OCI-LY1 (cell line): ENCODE results near the gene PRKCI.

Experiments
- H2AFZ ChIP-seq: fragments of 200-600 bp; sonication (generic), shearing (Covaris generic); 2 replicates; pipeline ENCODE4 v1.6.0; 2014; ENCODE audit warnings: antibody characterized with exemption, mild to moderate bottlenecking, low read length
- H3F3A ChIP-seq: fragments of 200-600 bp; sonication (generic), shearing (Covaris generic); 2 replicates; pipeline ENCODE4 v1.6.0; 2014; ENCODE audit warnings: mild to moderate bottlenecking, antibody characterized with exemption, low read length, moderate library complexity; ENCODE audit not compliant: insufficient read depth
- H3K27ac ChIP-seq: fragments of 200-600 bp; sonication (generic); 2 replicates; pipeline ENCODE4 v1.5.1; 2014; ENCODE audit warnings: low read length, mixed run types, mild to moderate bottlenecking, low read depth; ENCODE audit not compliant: poor library complexity, severe bottlenecking
- H3K27me3 ChIP-seq: fragments of 200-600 bp; sonication (generic); 2 replicates; pipeline ENCODE4 v1.6.0; 2014; ENCODE audit warnings: antibody characterized with exemption, mild to moderate bottlenecking, low read length, moderate library complexity; ENCODE audit not compliant: insufficient read depth
- H3K36me3 ChIP-seq: fragments of 200-600 bp; sonication (generic); 2 replicates; pipeline ENCODE4 v1.6.1; 2014; ENCODE audit warnings: mild to moderate bottlenecking, antibody characterized with exemption, low read length, moderate library complexity, mixed read lengths; ENCODE audit not compliant: insufficient read depth
- H3K4me1 ChIP-seq: fragments of 200-600 bp; sonication (generic); 2 replicates; pipeline ENCODE4 v1.5.1; 2014; ENCODE audit warnings: mild to moderate bottlenecking, low read length, moderate library complexity; ENCODE audit not compliant: insufficient read depth, severe bottlenecking
- H3K4me2 ChIP-seq: fragments of 200-600 bp; sonication (generic), shearing (Covaris generic); 2 replicates; pipeline ENCODE4 v1.6.1; 2014; ENCODE audit warnings: low read length
- H3K4me3 ChIP-seq: fragments of 200-600 bp; sonication (generic); 2 replicates; pipeline ENCODE4 v1.5.1; 2014; ENCODE audit warnings: low read length, low read depth, mild to moderate bottlenecking, mixed read lengths; ENCODE audit not compliant: poor library complexity, severe bottlenecking
- H3K79me2 ChIP-seq: fragments of 200-600 bp; shearing (Covaris generic); 2 replicates; pipeline ENCODE4 v1.6.1; 2016; ENCODE audit warnings: mixed run types, low read length, mixed read lengths; ENCODE audit not compliant: insufficient read depth
- H3K9ac ChIP-seq: fragments of 200-600 bp; sonication (generic), shearing (Covaris generic); 2 replicates; pipeline ENCODE4 v1.6.1; 2014; ENCODE audit warnings: mild to moderate bottlenecking, low read length, mixed read lengths
- H3K9me2 ChIP-seq: fragments of 200-600 bp; sonication (generic), shearing (Covaris generic); 2 replicates; pipeline ENCODE4 v1.6.1; 2014; ENCODE audit warnings: low read depth, mild to moderate bottlenecking, low read length, mixed read lengths
- H3K9me3 ChIP-seq: fragments of 200-600 bp; shearing (Covaris generic); 2 replicates; pipeline ENCODE4 v1.6.1; 2014; ENCODE audit warnings: low read length, mixed read lengths
- H4K20me1 ChIP-seq: fragments of 200-600 bp; sonication (generic), shearing (Covaris generic); 2 replicates; pipeline ENCODE4 v1.6.0; 2016; ENCODE audit warnings: mild to moderate bottlenecking, low read length; ENCODE audit not compliant: insufficient read depth
- EZH2 ChIP-seq: fragments of 200-600 bp; sonication (generic), shearing (Covaris generic); IDR thresholded peaks from 2 replicates; pipeline ENCODE4 v1.8.0; 2017; ENCODE audit warnings: borderline replicate concordance, mixed run types, mild to moderate bottlenecking, antibody characterized with exemption, low read length, moderate library complexity, mixed read lengths
- TF ChIP-seq, protein P1 (sequence below): fragments of 200-600 bp; sonication (generic), shearing (Covaris generic); IDR thresholded peaks from 2 replicates; pipeline ENCODE4 v1.5.1; 2017; ENCODE audit warnings: mild to moderate bottlenecking, antibody characterized with exemption, low read length, moderate library complexity, mixed read lengths

PRKCI gene

DNA sequence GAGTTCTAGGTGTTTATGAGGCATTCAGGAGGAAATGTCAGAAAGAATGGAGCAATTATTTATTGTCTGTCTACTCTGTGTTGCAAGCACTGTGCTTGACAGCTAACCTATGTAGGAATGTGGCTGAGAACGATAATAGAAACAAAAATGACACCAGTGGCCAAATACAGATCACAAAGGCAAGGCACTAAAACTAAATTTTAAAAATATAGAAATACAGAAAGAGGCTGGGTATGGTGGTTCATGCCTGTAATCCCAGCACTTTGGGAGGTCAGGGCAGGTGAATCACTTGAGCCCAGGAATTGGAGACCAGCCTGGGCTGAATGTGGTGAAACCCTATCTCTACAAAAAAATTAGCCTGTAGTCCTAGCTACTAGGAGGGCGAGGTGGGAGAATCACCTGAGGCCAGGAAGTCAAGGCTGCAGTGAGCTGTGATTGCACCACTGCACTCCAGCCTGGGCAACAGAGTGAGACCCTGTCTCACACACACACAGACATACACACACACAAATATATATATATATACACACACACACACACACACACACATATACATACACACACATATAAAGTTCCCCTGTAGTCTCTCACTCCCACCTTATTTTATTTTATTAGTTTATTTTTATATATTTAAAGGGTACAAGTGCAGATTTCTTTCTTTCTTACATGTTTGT is 6.0 kb downstream of the PRKCI start:
- no peaks in the 10 kb centered on the region for H3K27me3 ChIP-seq
- no peak overlapping the region for H3K27ac ChIP-seq
- H2AFZ ChIP-seq: no peak overlapping the region
- peaks cover 25% of the 10 kb centered on the region for H3K4me1 ChIP-seq
- no peaks in the 10 kb centered on the region for H3K9me2 ChIP-seq
- no peak overlapping the region for H3K9ac ChIP-seq
- TF ChIP-seq EZH2: no peak
- TF ChIP-seq, protein P1, sequence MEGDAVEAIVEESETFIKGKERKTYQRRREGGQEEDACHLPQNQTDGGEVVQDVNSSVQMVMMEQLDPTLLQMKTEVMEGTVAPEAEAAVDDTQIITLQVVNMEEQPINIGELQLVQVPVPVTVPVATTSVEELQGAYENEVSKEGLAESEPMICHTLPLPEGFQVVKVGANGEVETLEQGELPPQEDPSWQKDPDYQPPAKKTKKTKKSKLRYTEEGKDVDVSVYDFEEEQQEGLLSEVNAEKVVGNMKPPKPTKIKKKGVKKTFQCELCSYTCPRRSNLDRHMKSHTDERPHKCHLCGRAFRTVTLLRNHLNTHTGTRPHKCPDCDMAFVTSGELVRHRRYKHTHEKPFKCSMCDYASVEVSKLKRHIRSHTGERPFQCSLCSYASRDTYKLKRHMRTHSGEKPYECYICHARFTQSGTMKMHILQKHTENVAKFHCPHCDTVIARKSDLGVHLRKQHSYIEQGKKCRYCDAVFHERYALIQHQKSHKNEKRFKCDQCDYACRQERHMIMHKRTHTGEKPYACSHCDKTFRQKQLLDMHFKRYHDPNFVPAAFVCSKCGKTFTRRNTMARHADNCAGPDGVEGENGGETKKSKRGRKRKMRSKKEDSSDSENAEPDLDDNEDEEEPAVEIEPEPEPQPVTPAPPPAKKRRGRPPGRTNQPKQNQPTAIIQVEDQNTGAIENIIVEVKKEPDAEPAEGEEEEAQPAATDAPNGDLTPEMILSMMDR: no peak
- no peaks in the 10 kb centered on the region for H3K9me3 ChIP-seq
- no peaks in the 10 kb centered on the region for H4K20me1 ChIP-seq
- H3K4me2 ChIP-seq: no peak overlapping the region
- H3K4me3 ChIP-seq: no peak overlapping the region
- peaks cover 9% of the 10 kb centered on the region; the same call in 1 of the 2 replicates for H3K79me2 ChIP-seq
- H3K36me3 ChIP-seq: no peaks in the 10 kb centered on the region
- no peaks in the 10 kb centered on the region for H3F3A ChIP-seq

DNA sequence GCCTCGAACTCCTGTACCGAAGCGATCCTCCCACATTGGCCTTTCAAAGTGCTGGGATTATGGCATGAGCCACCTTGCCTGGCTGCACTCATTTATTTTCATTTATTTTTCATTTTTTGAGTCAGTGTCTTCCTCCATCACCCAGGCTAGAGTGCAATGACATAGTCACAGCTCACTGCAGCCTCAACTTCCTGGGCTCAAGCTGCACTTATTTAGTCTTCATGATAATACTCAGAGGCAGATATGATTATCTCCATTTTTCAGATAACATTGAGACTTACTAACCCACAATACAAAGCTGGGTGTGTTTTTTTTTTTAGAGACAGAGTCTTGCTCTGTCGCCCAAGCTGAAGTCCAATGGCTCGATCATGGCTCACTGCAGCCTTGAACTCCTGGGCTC is 10.0 kb downstream of the PRKCI start:
- H3K9me2 ChIP-seq: no peaks in the 10 kb centered on the region
- H3K4me2 ChIP-seq: peak overlapping the region; percentile 41; the same call in 1 of the 2 replicates
- no peaks in the 10 kb centered on the region for H4K20me1 ChIP-seq
- no peak overlapping the region for H3K4me3 ChIP-seq
- H3K27me3 ChIP-seq: no peaks in the 10 kb centered on the region
- TF ChIP-seq, protein P1: no peak
- no peak for TF ChIP-seq EZH2
- H3K36me3 ChIP-seq: no peaks in the 10 kb centered on the region
- no peak overlapping the region for H2AFZ ChIP-seq
- H3K79me2 ChIP-seq: peaks cover 6% of the 10 kb centered on the region; the same call in 1 of the 2 replicates
- H3K4me1 ChIP-seq: peaks cover 15% of the 10 kb centered on the region
- H3K9ac ChIP-seq: no peak overlapping the region; the same call in 1 of the 2 replicates
- no peaks in the 10 kb centered on the region for H3K9me3 ChIP-seq
- peak overlapping the region; percentile 31 for H3K27ac ChIP-seq
- H3F3A ChIP-seq: no peaks in the 10 kb centered on the region

DNA sequence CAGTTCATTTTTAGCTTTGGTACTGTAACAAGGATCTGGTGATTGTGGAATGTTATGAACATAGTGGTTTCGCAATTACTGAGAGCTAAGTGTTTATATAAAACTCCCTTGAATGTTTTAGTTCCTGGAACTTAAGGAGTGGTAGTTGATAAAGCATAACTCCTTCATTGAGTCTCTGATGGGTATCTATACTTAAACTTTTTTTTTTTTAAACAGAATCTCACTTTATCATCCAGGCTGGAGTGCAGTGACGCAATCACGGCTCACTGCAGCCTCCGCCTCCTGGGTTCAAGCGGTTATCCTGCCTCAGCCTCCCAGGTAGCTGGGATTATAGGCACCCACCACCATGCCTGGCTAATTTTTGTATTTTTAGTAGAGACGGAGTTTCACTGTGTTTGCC is 11.3 kb downstream of the PRKCI start:
- 0 out of 2 replicates have a peak, but pooled peaks cover 6% of the 10 kb centered on the region for H3K79me2 ChIP-seq
- H3K4me1 ChIP-seq: peaks cover 15% of the 10 kb centered on the region
- no peak overlapping the region for H3K4me2 ChIP-seq
- H3K4me3 ChIP-seq: no peak overlapping the region
- H3K9ac ChIP-seq: no peak overlapping the region
- H4K20me1 ChIP-seq: no peaks in the 10 kb centered on the region
- H3K9me3 ChIP-seq: no peaks in the 10 kb centered on the region
- H2AFZ ChIP-seq: no peak overlapping the region
- H3K27ac ChIP-seq: no peak overlapping the region
- no peaks in the 10 kb centered on the region for H3F3A ChIP-seq
- H3K27me3 ChIP-seq: no peaks in the 10 kb centered on the region
- TF ChIP-seq, protein P1: no peak
- TF ChIP-seq EZH2: no peak
- no peaks in the 10 kb centered on the region for H3K9me2 ChIP-seq
- H3K36me3 ChIP-seq: no peaks in the 10 kb centered on the region
